Endodermal cell (in vitro differentiated cells): ENCODE data around the gene PNCK. TPM values are rescaled to one million over a fixed set of nuclear protein-coding genes. Genes with fewer than 3 reads are reported as not detected.

Source experiments
- DNase-seq: peaks from one replicate; pipeline ENCODE4 v3.0.0-alpha.2; 2017
- H3K27ac ChIP-seq: 2 replicates; pipeline ENCODE4 v1.5.1; 2013; ENCODE audit warnings: mild to moderate bottlenecking, low read depth, low read length, moderate library complexity
- H3K27me3 ChIP-seq: 2 replicates; pipeline ENCODE4 v1.6.1; 2013; ENCODE audit warnings: mild to moderate bottlenecking, low read length, moderate library complexity; ENCODE audit not compliant: insufficient read depth, control insufficient read depth, poor library complexity, severe bottlenecking
- H3K36me3 ChIP-seq: 2 replicates; pipeline ENCODE4 v1.7.0; 2013; ENCODE audit warnings: mild to moderate bottlenecking, low read length, moderate library complexity; ENCODE audit not compliant: control insufficient read depth, insufficient read depth
- H3K4me1 ChIP-seq: one replicate; pipeline ENCODE4 v1.7.0; 2013; ENCODE audit warnings: low read length; ENCODE audit not compliant: control insufficient read depth, insufficient read depth
- H3K4me3 ChIP-seq: 2 replicates; pipeline ENCODE4 v1.5.1; 2013; ENCODE audit warnings: mild to moderate bottlenecking, low read length, moderate library complexity
- H3K9ac ChIP-seq: 2 replicates; pipeline ENCODE4 v1.6.1; 2013; ENCODE audit warnings: mild to moderate bottlenecking, low read length, moderate library complexity; ENCODE audit not compliant: poor library complexity, severe bottlenecking; ENCODE audit errors: extremely low read depth
- H3K9me3 ChIP-seq: 2 replicates; pipeline ENCODE4 v1.6.1; 2013; ENCODE audit warnings: mild to moderate bottlenecking, low read length, moderate library complexity; ENCODE audit not compliant: control insufficient read depth
- H3K27ac Mint-ChIP-seq: 2 replicates; pipeline ENCODE4 v1.8.0; 2020; ENCODE audit warnings: mixed read lengths
- H3K27me3 Mint-ChIP-seq: 2 replicates; pipeline ENCODE4 v1.8.0; 2021; ENCODE audit warnings: mild to moderate bottlenecking, mixed read lengths; ENCODE audit not compliant: insufficient read depth
- H3K36me3 Mint-ChIP-seq: 2 replicates; pipeline ENCODE4 v1.8.0; 2020; ENCODE audit warnings: low read depth, mixed read lengths
- H3K4me1 Mint-ChIP-seq: 2 replicates; pipeline ENCODE4 v1.8.0; 2020; ENCODE audit warnings: mixed read lengths
- H3K4me3 Mint-ChIP-seq: 2 replicates; pipeline ENCODE4 v1.8.0; 2020; ENCODE audit warnings: mild to moderate bottlenecking, moderate library complexity, mixed read lengths
- H3K9me3 Mint-ChIP-seq: 2 replicates; pipeline ENCODE4 v1.8.0; 2020; ENCODE audit warnings: mild to moderate bottlenecking, mixed read lengths
- WGBS, 2 experiments: methylation state at CpG; one replicate each; pipeline versions ENCODE4 v1.1.5 to v1.1.7; 2013; ENCODE audit warnings: missing lambda C conversion rate in 2 of 2, mixed read lengths in 1 of 2; ENCODE audit not compliant: insufficient coverage in 1 of 2, insufficient read length in 1 of 2; 5-methylcytosine and 5-hydroxymethylcytosine counted together
- total RNA-seq, 2 donors: library from RNA; stranded (reverse); fragmentation: NEBNext Ultra II Directional in 1 of 2; extraction: Animal tissue kit (Norgen Biotek cat#: 25700) in 1 of 2; gene quantifications; 2 replicates in 1 of 2; 3 replicates in 1 of 2; pipeline ENCODE4 v1.2.1, GENCODE V29; 2021
- TF ChIP-seq, protein P1 (sequence below): fragments of 200-600 bp; sonication (generic); conservative IDR thresholded peaks from 2 replicates; pipeline ENCODE4 v1.5.0; 2021; ENCODE audit warnings: antibody characterized with exemption, mild to moderate bottlenecking

Gene PNCK
- total RNA-seq, 2 donors from 2014 or later: 2.8 to 12.9 TPM

DNA sequence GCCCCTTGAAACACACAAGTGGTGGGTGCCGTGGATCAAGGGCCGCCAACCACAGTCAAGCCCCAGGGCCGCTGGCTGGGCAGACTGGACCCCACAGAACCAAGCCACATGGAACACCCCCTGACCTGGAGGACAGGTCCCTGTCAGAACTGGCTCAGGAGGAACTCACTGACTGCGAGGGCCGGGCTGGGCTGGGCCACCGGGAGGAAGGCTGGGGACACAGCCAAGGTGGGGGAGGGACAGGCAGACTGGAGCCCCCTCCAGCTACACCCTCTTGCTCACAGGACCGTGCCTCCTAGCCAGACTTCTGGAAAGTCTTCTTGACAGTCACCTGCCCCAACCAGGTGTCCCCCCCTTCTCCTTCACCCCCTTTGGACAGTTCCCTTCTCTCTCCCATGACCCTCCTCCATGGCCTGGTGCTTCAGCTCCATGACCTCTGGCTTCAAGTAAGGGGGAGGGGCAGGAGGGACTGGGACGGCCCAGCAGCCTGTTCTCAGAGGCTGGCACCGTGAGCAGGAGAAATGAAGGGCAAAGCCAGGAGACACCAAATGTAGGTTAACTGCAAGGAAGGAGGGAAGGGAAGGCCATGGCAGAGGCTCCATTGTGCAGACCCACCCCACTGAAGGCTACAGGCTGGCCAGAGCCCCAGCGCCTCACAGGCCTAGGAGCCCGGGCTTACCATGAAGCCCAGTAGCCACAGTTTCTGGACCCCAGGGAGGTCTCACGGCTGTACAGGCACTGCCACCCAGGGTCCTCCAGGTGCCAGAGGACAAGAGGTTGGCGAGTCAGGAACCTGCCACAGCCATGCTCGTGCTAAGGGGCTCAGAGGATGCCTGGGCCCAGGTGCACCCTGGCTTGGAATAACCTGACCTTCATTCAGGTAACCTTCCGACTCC, 49.2 kb downstream of the PNCK start:
- no peaks in the 10 kb centered on the region for H3K9me3 ChIP-seq
- no peaks in the 10 kb centered on the region for H3K36me3 Mint-ChIP-seq
- H3K4me3 Mint-ChIP-seq: no peak overlapping the region
- no peaks in the 10 kb centered on the region for H3K27me3 ChIP-seq
- no peak overlapping the region for H3K9ac ChIP-seq
- peaks cover 4% of the 10 kb centered on the region for H3K27me3 Mint-ChIP-seq
- no peak overlapping the region for H3K27ac ChIP-seq
- no peaks in the 10 kb centered on the region for H3K4me1 ChIP-seq
- no peak for DNase-seq
- no peak overlapping the region for H3K27ac Mint-ChIP-seq
- H3K4me1 Mint-ChIP-seq: no peaks in the 10 kb centered on the region
- TF ChIP-seq, protein P1, sequence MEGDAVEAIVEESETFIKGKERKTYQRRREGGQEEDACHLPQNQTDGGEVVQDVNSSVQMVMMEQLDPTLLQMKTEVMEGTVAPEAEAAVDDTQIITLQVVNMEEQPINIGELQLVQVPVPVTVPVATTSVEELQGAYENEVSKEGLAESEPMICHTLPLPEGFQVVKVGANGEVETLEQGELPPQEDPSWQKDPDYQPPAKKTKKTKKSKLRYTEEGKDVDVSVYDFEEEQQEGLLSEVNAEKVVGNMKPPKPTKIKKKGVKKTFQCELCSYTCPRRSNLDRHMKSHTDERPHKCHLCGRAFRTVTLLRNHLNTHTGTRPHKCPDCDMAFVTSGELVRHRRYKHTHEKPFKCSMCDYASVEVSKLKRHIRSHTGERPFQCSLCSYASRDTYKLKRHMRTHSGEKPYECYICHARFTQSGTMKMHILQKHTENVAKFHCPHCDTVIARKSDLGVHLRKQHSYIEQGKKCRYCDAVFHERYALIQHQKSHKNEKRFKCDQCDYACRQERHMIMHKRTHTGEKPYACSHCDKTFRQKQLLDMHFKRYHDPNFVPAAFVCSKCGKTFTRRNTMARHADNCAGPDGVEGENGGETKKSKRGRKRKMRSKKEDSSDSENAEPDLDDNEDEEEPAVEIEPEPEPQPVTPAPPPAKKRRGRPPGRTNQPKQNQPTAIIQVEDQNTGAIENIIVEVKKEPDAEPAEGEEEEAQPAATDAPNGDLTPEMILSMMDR: no peak
- WGBS, 2 experiments: 88 to 93% methylated on average over 2 to 15 of the region's 15 CpGs
- no peak overlapping the region for H3K4me3 ChIP-seq
- H3K9me3 Mint-ChIP-seq: peaks cover 52% of the 10 kb centered on the region
- no peaks in the 10 kb centered on the region for H3K36me3 ChIP-seq

- Histone ChIP-seq H3K27me3 (peaks cover 5% of the 10 kb centered on the region), H3K27ac (no peak overlapping the region), H3K4me3 (no peak overlapping the region), H3K36me3 (no peaks in the 10 kb centered on the region), H3K9me3 (no peaks in the 10 kb centered on the region), H3K4me1 (no peaks in the 10 kb centered on the region), H3K9ac (no peak overlapping the region)
- Mint-ChIP-seq H3K9me3 (peaks cover 52% of the 10 kb centered on the region), H3K27ac (no peak overlapping the region), H3K4me1 (no peaks in the 10 kb centered on the region), H3K4me3 (no peak overlapping the region), H3K27me3 (peaks cover 5% of the 10 kb centered on the region), H3K36me3 (no peaks in the 10 kb centered on the region)
- no peak for DNase-seq
- WGBS, 2 experiments: 87 to 93% methylated on average over 3 to 16 of the region's 16 CpGs
- TF ChIP-seq, protein P1: no peak
Measured at GRCh38 chrX:153623310-153624029, 50.1 kb downstream of the PNCK start.

DNA sequence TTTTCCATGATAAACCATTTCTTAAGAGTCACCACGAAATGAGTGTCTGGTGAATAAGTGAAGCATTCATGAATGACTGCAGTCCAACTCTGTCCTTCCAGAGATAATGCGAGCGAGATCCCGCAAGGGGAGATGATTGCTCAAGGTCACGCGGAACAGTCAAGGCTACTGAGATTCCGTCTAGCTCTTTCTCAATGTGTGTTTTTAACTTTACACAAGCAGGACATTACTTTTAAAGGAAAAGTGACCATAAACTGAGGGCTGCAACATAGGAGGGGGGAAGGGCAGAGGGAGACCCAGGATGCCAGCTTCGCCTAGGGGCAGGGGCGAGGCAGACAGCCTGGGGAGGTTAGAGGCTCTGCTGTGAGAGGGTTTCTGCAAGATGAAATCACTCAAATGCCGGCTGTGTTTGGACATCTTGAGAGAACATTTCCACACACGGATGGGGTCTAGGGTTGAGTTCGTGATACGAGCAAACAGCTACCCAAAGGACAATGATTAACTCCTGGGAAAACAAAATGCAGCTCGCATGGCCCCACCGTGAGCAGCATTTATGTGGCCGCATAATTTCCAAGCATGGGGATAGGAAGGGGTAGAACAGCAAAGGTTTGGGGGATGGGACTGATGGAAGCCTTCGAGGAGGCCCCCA, 50.8 kb downstream of the PNCK start:
- Histone ChIP-seq H3K27me3 (peaks cover 12% of the 10 kb centered on the region), H3K36me3 (no peaks in the 10 kb centered on the region), H3K9ac (no peak overlapping the region), H3K27ac (no peak overlapping the region), H3K9me3 (no peaks in the 10 kb centered on the region), H3K4me1 (no peaks in the 10 kb centered on the region), H3K4me3 (no peak overlapping the region)
- no peaks in the 10 kb centered on the region for H3K36me3 Mint-ChIP-seq
- no peak for DNase-seq
- peaks cover 12% of the 10 kb centered on the region for H3K27me3 Mint-ChIP-seq
- no peak overlapping the region for H3K4me3 Mint-ChIP-seq
- no peak overlapping the region for H3K27ac Mint-ChIP-seq
- peaks cover 57% of the 10 kb centered on the region for H3K9me3 Mint-ChIP-seq
- WGBS, 2 experiments: 90 to 97% methylated on average over 9 to 17 of the region's 17 CpGs
- no peaks in the 10 kb centered on the region for H3K4me1 Mint-ChIP-seq
- TF ChIP-seq, protein P1: no peak
